Stimulated activated CD8-positive, alpha-beta memory T cell treated with anti-CD3 and anti-CD28 coated beads, Interleukin-15, amount 100 ng/mL, for 4 hours (primary cell): ENCODE measurements around the gene WASF2.
"Not testable (repeated sequence)": the region's sequence is repeated elsewhere in the genome, so short reads cannot be mapped to it uniquely, and the experiment has no call there.

Source experiments
- DNase-seq, 2 donors: peaks; one replicate each; pipeline ENCODE4 v3.0.0-alpha.2; 2020; ENCODE audit warnings: low read depth in 2 of 2

Gene WASF2

GRCh38 chr1:27454610-27455009, 35.4 kb downstream of the WASF2 start:
- no peak for DNase-seq

GRCh38 chr1:27451343-27451742, 38.6 kb downstream of the WASF2 start:
- no peak for DNase-seq

GRCh38 chr1:27448982-27449381, 41.0 kb downstream of the WASF2 start:
- DNase-seq, result no peak

- no peak for DNase-seq
Measured at GRCh38 chr1:27447883-27448282, 42.1 kb downstream of the WASF2 start.

GRCh38 chr1:27447399-27447798, 42.6 kb downstream of the WASF2 start:
- DNase-seq, result no peak

- DNase-seq, result no peak
Measured at GRCh38 chr1:27446496-27447020, 43.4 kb downstream of the WASF2 start.

- DNase-seq, result no peak
Measured at GRCh38 chr1:27445177-27445936, 44.6 kb downstream of the WASF2 start.

- no peak for DNase-seq
Measured at GRCh38 chr1:27444632-27445031, 45.3 kb downstream of the WASF2 start.

GRCh38 chr1:27439150-27439549, 50.8 kb downstream of the WASF2 start:
- DNase-seq, result no peak

GRCh38 chr1:27438621-27439061, 51.3 kb downstream of the WASF2 start:
- no peak for DNase-seq

- no peak for DNase-seq
Measured at GRCh38 chr1:27436204-27437159, 53.5 kb downstream of the WASF2 start.

GRCh38 chr1:27435566-27436203, 54.3 kb downstream of the WASF2 start:
- DNase-seq, result no peak

- no peak for DNase-seq
Measured at GRCh38 chr1:27433706-27434105, 56.3 kb downstream of the WASF2 start.

- not testable (repeated sequence) for DNase-seq
Measured at GRCh38 chr1:27432725-27433124, 57.2 kb downstream of the WASF2 start.

- no peak for DNase-seq
Measured at GRCh38 chr1:27431601-27431940, 58.4 kb downstream of the WASF2 start.

GRCh38 chr1:27430903-27431600, 58.9 kb downstream of the WASF2 start:
- no peak for DNase-seq

GRCh38 chr1:27429029-27429425, 60.9 kb downstream of the WASF2 start:
- DNase-seq, result no peak

- DNase-seq, result no peak
Measured at GRCh38 chr1:27428316-27429028, 61.5 kb downstream of the WASF2 start.

- DNase-seq, result no peak
Measured at GRCh38 chr1:27427816-27428315, 62.1 kb downstream of the WASF2 start.

- no peak for DNase-seq
Measured at GRCh38 chr1:27427329-27427728, 62.6 kb downstream of the WASF2 start.

- DNase-seq, result no peak
Measured at GRCh38 chr1:27423709-27424108, 66.3 kb downstream of the WASF2 start.
